ENCODE results near the gene DGKD. TPM values are rescaled to one million over a fixed set of nuclear protein-coding genes. Genes with fewer than 3 reads are reported as not detected.

Gene DGKD
- total and polyA plus RNA-seq, 9 of the 15 experiments (the other 6 are each of a cell fraction or from before 2014, with no cell fraction given) = 0.52 to 29.5 (median 10.6) TPM

DNA sequence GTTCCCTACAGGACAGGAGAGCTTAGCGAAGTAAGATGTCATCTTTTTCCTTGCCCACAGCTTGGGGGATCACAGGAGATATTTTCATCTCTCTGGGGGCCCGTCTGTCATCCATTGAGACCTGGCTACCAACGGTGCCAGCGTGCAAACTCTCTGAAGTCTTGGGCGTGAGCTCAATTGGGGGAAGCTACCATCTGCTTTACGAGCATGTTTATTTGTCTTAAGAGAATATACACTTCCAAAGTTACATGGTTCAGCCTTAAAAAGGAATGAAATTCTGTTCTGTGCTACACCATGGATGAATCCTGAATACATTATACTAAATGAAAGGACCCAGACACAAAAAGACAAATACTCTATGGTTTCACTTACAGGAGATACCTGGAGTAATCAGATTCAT is 33.1 kb upstream of the DGKD start:
- H3K27me3 ChIP-seq (ENCODE audit: control insufficient read depth in 2 of 2, insufficient read depth in 2 of 2, low read length in 2 of 2) = peaks cover 0 to 30% of the 10 kb centered on the region in 2 experiments; a peak in 2 of 5 replicates
- no peak overlapping the region for H3K9ac ChIP-seq (ENCODE audit: insufficient read depth in 1 of 2, low read depth in 2 of 2, low read length in 2 of 2)
- no peak overlapping the region for H3K27ac ChIP-seq (ENCODE audit: extremely low read depth, low read depth, low read length)
- BruUV-seq (replicated peaks) = no TSS peak
- H3K9me3 ChIP-seq (replicated peaks; ENCODE audit: control insufficient read depth, insufficient read depth, low read depth, low read length) = no peaks in the 10 kb centered on the region
- intact Hi-C loops (cut with micrococcal nuclease) (no loop called here), in situ Hi-C loops (cut with MboI) (no loop called here)
- POLR2A ChIA-PET = interaction anchor here (1.0 kb wide), 1 partner anchor 12 kb away, joined by 3 read pairs; no protein-coding TSS in a partner anchor
- no peak for FAIRE-seq
- no peak overlapping the region for H3K4me3 ChIP-seq
- H3K9me1 ChIP-seq (ENCODE audit: control insufficient read depth, insufficient read depth, low read length) = no peaks in the 10 kb centered on the region
- no peaks in the 10 kb centered on the region for H3K79me2 ChIP-seq (ENCODE audit: control insufficient read depth, insufficient read depth, low read length)
- H2AFZ ChIP-seq (ENCODE audit: low read depth, low read length) = no peak overlapping the region
- no peaks in the 10 kb centered on the region for H3K36me3 ChIP-seq (ENCODE audit: control insufficient read depth, insufficient read depth, low read length)
- H4K20me1 ChIP-seq (replicated peaks; ENCODE audit: control insufficient read depth, insufficient read depth, low read length) = no peaks in the 10 kb centered on the region
- TF ChIP-seq NELFE (IDR thresholded peaks at IDR 0.05; ENCODE audit: insufficient read depth, insufficient read length) (no peak), TAF7 (tag; IDR thresholded peaks at IDR 0.05) (no peak), ARID1B (IDR thresholded peaks at IDR 0.05) (no peak), C11orf30 (IDR thresholded peaks at IDR 0.05; ENCODE audit: low read depth) (no peak), CBX8 (IDR thresholded peaks at IDR 0.05; ENCODE audit: borderline replicate concordance, extremely low read depth, low read depth, low read length, poor library complexity, severe bottlenecking) (no peak), NR2F6 (CRISPR knock-in tag; IDR thresholded peaks at IDR 0.05) (no peak), SLC30A9 (CRISPR knock-in tag; IDR thresholded peaks at IDR 0.05) (no peak), REST (IDR thresholded peaks at IDR 0.05; ENCODE audit: borderline replicate concordance) (no peak), REST (CRISPR knock-in tag; IDR thresholded peaks at IDR 0.05; ENCODE audit: low read depth) (no peak), SRSF1 (IDR thresholded peaks at IDR 0.05; ENCODE audit: low read depth, low read length) (no peak), HNRNPLL (IDR thresholded peaks at IDR 0.05; ENCODE audit: low read depth, low read length, poor library complexity, severe bottlenecking) (no peak), PURB (CRISPR knock-in tag; IDR thresholded peaks at IDR 0.05; ENCODE audit: low read depth) (no peak)
- TF ChIP-seq, protein P1, sequence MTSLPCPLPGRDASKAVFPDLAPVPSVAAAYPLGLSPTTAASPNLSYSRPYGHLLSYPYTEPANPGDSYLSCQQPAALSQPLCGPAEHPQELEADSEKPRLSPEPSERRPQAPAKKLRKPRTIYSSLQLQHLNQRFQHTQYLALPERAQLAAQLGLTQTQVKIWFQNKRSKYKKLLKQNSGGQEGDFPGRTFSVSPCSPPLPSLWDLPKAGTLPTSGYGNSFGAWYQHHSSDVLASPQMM (CRISPR knock-in tag; IDR thresholded peaks at IDR 0.05) = no peak
- DNase-seq (ENCODE audit: extremely low read depth in 1 of 4, low spot score in 3 of 4) = no peak
- no peaks in the 10 kb centered on the region for H3K4me1 ChIP-seq (replicated peaks in 1 of 2; ENCODE audit: control insufficient read depth in 2 of 2, insufficient read depth in 2 of 2, low read length in 2 of 2)
- WGBS (ENCODE audit: insufficient coverage, low coverage, missing lambda C conversion rate) = 37% methylated on average over 4 of the region's 6 CpGs
- CTCF ChIA-PET (ENCODE audit: low intra/inter-chr PET ratio) = no interaction called here
- H3K4me2 ChIP-seq (ENCODE audit: insufficient read depth, low read length) = no peak overlapping the region
- no peak for ATAC-seq
